ENCODE results near the gene AGBL1. TPM values are rescaled to one million over a fixed set of nuclear protein-coding genes. Genes with fewer than 3 reads are reported as not detected.
"Not testable (repeated sequence)": the region's sequence is repeated elsewhere in the genome, so short reads cannot be mapped to it uniquely, and the experiment has no call there.

Gene AGBL1
- total RNA-seq, 4 donors from 2014 or later = 0.32 to 0.40 TPM; not detected in 2

GRCh38 chr15:87038404-87038803, 958.7 kb downstream of the AGBL1 start:
- Histone ChIP-seq H3K36me3 (no peaks in the 10 kb centered on the region), H3K4me3 (no peak overlapping the region), H3K27me3 (no peaks in the 10 kb centered on the region), H3K9me3 (no peaks in the 10 kb centered on the region), H3K27ac (no peak overlapping the region), H3K4me1 (no peaks in the 10 kb centered on the region)
- 40% methylated on average over 3 of the region's 3 CpGs; no CpG with 5 or more reads in 1 of the 2 donors for WGBS, 2 donors (ENCODE audit: low coverage in 1 of 2)
- in situ Hi-C loops (cut with MboI; ENCODE audit: low pct_ligation_motif_present in 1 of 4, low pct_unique_long_range_greater_than_20kb in 1 of 4, low sequenced_read_pairs in 3 of 4) = no loop called here
- intact Hi-C loops (cut with DNase I; ENCODE audit: low total_unique reads) = no loop called here
- no peak for TF ChIP-seq POLR2A (IDR thresholded peaks at IDR 0.05)
- no peak for TF ChIP-seq EP300 (IDR thresholded peaks at IDR 0.05; ENCODE audit: low read depth)
- no peak for TF ChIP-seq POLR2AphosphoS5 (IDR thresholded peaks at IDR 0.05)
- no peak for TF ChIP-seq CTCF (IDR thresholded peaks at IDR 0.05)
- no peak for DNase-seq

GRCh38 chr15:87042619-87043018, 962.9 kb downstream of the AGBL1 start:
- H3K27ac ChIP-seq; DNase-seq; H3K9me3 ChIP-seq; H3K36me3 ChIP-seq; H3K4me3 ChIP-seq; H3K27me3 ChIP-seq; H3K4me1 ChIP-seq; intact Hi-C loops (cut with DNase I; ENCODE audit: low total_unique reads); in situ Hi-C loops (cut with MboI; ENCODE audit: low pct_ligation_motif_present in 1 of 4, low pct_unique_long_range_greater_than_20kb in 1 of 4, low sequenced_read_pairs in 3 of 4): not testable (repeated sequence)
- WGBS, 2 donors (ENCODE audit: low coverage in 1 of 2) = 75 to 81% methylated on average over 4 of the region's 4 CpGs

- no peaks in the 10 kb centered on the region for H3K9me3 ChIP-seq
- no peaks in the 10 kb centered on the region for H3K27me3 ChIP-seq
- H3K36me3 ChIP-seq = no peaks in the 10 kb centered on the region
- in situ Hi-C loops (cut with MboI; ENCODE audit: low pct_ligation_motif_present in 1 of 4, low pct_unique_long_range_greater_than_20kb in 1 of 4, low sequenced_read_pairs in 3 of 4) (no loop called here), intact Hi-C loops (cut with DNase I; ENCODE audit: low total_unique reads) (no loop called here)
- no peak for DNase-seq
- no peak overlapping the region for H3K4me3 ChIP-seq
- WGBS, 2 donors (ENCODE audit: low coverage in 1 of 2) = 71 to 79% methylated on average over 1 of the region's 1 CpG
- no peak overlapping the region for H3K27ac ChIP-seq
- TF ChIP-seq CTCF (IDR thresholded peaks at IDR 0.05) (no peak), POLR2A (IDR thresholded peaks at IDR 0.05) (no peak), EP300 (IDR thresholded peaks at IDR 0.05; ENCODE audit: low read depth) (no peak), POLR2AphosphoS5 (IDR thresholded peaks at IDR 0.05) (no peak)
- H3K4me1 ChIP-seq = no peaks in the 10 kb centered on the region
Observed at GRCh38 chr15:87045746-87046145, 966.1 kb downstream of the AGBL1 start.

GRCh38 chr15:87047203-87047965, 967.7 kb downstream of the AGBL1 start:
- in situ Hi-C loops (cut with MboI; ENCODE audit: low pct_ligation_motif_present in 1 of 4, low pct_unique_long_range_greater_than_20kb in 1 of 4, low sequenced_read_pairs in 3 of 4) = no loop called here
- intact Hi-C loops (cut with DNase I; ENCODE audit: low total_unique reads) = no loop called here
- Histone ChIP-seq H3K27ac (no peak overlapping the region), H3K4me3 (no peak overlapping the region), H3K4me1 (no peaks in the 10 kb centered on the region), H3K9me3 (no peaks in the 10 kb centered on the region), H3K27me3 (no peaks in the 10 kb centered on the region), H3K36me3 (no peaks in the 10 kb centered on the region)
- TF ChIP-seq POLR2AphosphoS5 (IDR thresholded peaks at IDR 0.05) (no peak), POLR2A (IDR thresholded peaks at IDR 0.05) (no peak)
- no peak for DNase-seq
- 8 to 38% methylated on average over 2 to 4 of the region's 4 CpGs for WGBS, 2 donors (ENCODE audit: low coverage in 1 of 2)

Small RNAs within 50 kb of the gene (small RNA-seq; reads per million reads assigned to genes)
- gene RF00284 = 0 reads per million in 4 donors
- 0 reads per million in 4 donors for gene RNA5SP400

All from transverse colon (tissue), 4 donors.